NCI-H187 treated with DMSO at 0.1 percent for 48 hours (cell line): Measurements from ENCODE around the gene FAM200B.

ENCODE experiments used
- DNase-seq: peaks from one replicate; lab custom pipeline; 2025; lab: John Stamatoyannopoulos, UW

The FAM200B gene

GRCh38 chr4:15681372-15682241, at the start of gene FAM200B:
Gene FAM200B (plus strand): TSS chr4:15681827. CDS start chr4:15686978, 5,151 bp downstream.
- peak; percentile 95 for DNase-seq

- no peak for DNase-seq
These were observed 44.8 kb upstream of the FAM200B start for GRCh38 chr4:15636818-15637217.

- DNase-seq: no peak
These were observed 43.2 kb upstream of the FAM200B start for GRCh38 chr4:15638418-15638817.

GRCh38 chr4:15648600-15648999, 33.0 kb upstream of the FAM200B start:
- DNase-seq: no peak

GRCh38 chr4:15649914-15650545, 31.6 kb upstream of the FAM200B start:
- peak; percentile 21 for DNase-seq

GRCh38 chr4:15651676-15652075, 30.0 kb upstream of the FAM200B start:
- no peak for DNase-seq

GRCh38 chr4:15652191-15652590, 29.4 kb upstream of the FAM200B start:
- no peak for DNase-seq

GRCh38 chr4:15652841-15653240, 28.8 kb upstream of the FAM200B start:
- DNase-seq: no peak

GRCh38 chr4:15653420-15653819, 28.2 kb upstream of the FAM200B start:
- no peak for DNase-seq

- no peak for DNase-seq
These were observed 27.6 kb upstream of the FAM200B start for GRCh38 chr4:15653864-15654592.

- no peak for DNase-seq
These were observed 26.9 kb upstream of the FAM200B start for GRCh38 chr4:15654593-15655222.

GRCh38 chr4:15655223-15656037, 26.2 kb upstream of the FAM200B start, which contains the start of gene FBXL5:
Gene FBXL5 (minus strand): TSS chr4:15655357. CDS start chr4:15655287, 70 bp downstream.
- DNase-seq: peak; percentile 34

- no peak for DNase-seq
These were observed 25.6 kb upstream of the FAM200B start for GRCh38 chr4:15656038-15656470.

- DNase-seq: no peak
These were observed 24.3 kb upstream of the FAM200B start for GRCh38 chr4:15657366-15657765.

- no peak for DNase-seq
These were observed 23.4 kb upstream of the FAM200B start for GRCh38 chr4:15658136-15658770.

- no peak for DNase-seq
These were observed 22.8 kb upstream of the FAM200B start for GRCh38 chr4:15658781-15659180.

GRCh38 chr4:15659768-15660570, 21.7 kb upstream of the FAM200B start:
- DNase-seq: no peak

GRCh38 chr4:15665753-15666365, 15.8 kb upstream of the FAM200B start:
- DNase-seq: no peak

- no peak for DNase-seq
These were observed 14.6 kb upstream of the FAM200B start for GRCh38 chr4:15667006-15667405.
